Dermis microvascular lymphatic vessel endothelial cell (primary cell): ENCODE results near the gene MRGPRE. TPM values are rescaled to one million over a fixed set of nuclear protein-coding genes. Genes with fewer than 3 reads are reported as not detected.

Experiments
- DNase-seq, 2 donors: peaks; one replicate each; pipeline versions ENCODE4 v3.0.0 to v3.0.0-alpha.2; 2010; ENCODE audit warnings: low read depth in 2 of 2
- total RNA-seq: library from RNA; depleted of rRNA; stranded (reverse); fragments of >200 nt; gene quantifications from 2 replicates; pipeline ENCODE4 v1.2.1, GENCODE V29; 2014

Gene MRGPRE
- total RNA-seq, 1 donor from 2014 or later: not detected

GRCh38 chr11:3226846-3227567 lies 5.2 kb downstream of the MRGPRE start:
- no peak for DNase-seq

- DNase-seq: no peak
Measured at GRCh38 chr11:3225826-3226750, 6.1 kb downstream of the MRGPRE start.

- no peak for DNase-seq
Measured at GRCh38 chr11:3225159-3225758, 7.0 kb downstream of the MRGPRE start.

GRCh38 chr11:3224401-3225057 lies 7.7 kb downstream of the MRGPRE start:
- DNase-seq: no peak

- no peak for DNase-seq
Measured at GRCh38 chr11:3223932-3224381, 8.3 kb downstream of the MRGPRE start.

GRCh38 chr11:3222941-3223915 lies 9.0 kb downstream of the MRGPRE start:
- no peak for DNase-seq

GRCh38 chr11:3222003-3222855 lies 10.0 kb downstream of the MRGPRE start:
- DNase-seq: no peak

GRCh38 chr11:3221408-3222002 lies 10.7 kb downstream of the MRGPRE start:
- no peak for DNase-seq

GRCh38 chr11:3220521-3221407 lies 11.5 kb downstream of the MRGPRE start:
- DNase-seq: no peak

GRCh38 chr11:3220101-3220500 lies 12.1 kb downstream of the MRGPRE start:
- no peak for DNase-seq

- no peak for DNase-seq
Measured at GRCh38 chr11:3219281-3219892, 12.8 kb downstream of the MRGPRE start.

GRCh38 chr11:3218483-3219280 lies 13.5 kb downstream of the MRGPRE start, which contains the start of gene MRGPRG:
Gene MRGPRG, minus strand, starts transcription at chr11:3218813. Its CDS starts 0 bp downstream, at chr11:3218813.
- DNase-seq: no peak

- no peak for DNase-seq
Measured at GRCh38 chr11:3217818-3218482, 14.3 kb downstream of the MRGPRE start.

- DNase-seq: no peak
Measured at GRCh38 chr11:3216027-3216525, 16.1 kb downstream of the MRGPRE start.

- DNase-seq: no peak
Measured at GRCh38 chr11:3215346-3216026, 16.7 kb downstream of the MRGPRE start.

- DNase-seq: no peak
Measured at GRCh38 chr11:3214420-3214699, 17.9 kb downstream of the MRGPRE start.
